Stimulated activated CD4-positive, alpha-beta T cell treated with anti-CD3 and anti-CD28 coated beads, Interleukin-4, amount 100 ng/mL, for 4 hours (primary cell): ENCODE results near the gene ZNF804B.
"Not testable (repeated sequence)": the region's sequence is repeated elsewhere in the genome, so short reads cannot be mapped to it uniquely, and the experiment has no call there.

Source experiments
- DNase-seq, 2 experiments: peaks; one replicate each; pipeline ENCODE4 v3.0.0-alpha.2; 2020

The ZNF804B gene

GRCh38 chr7:89104748-89105685, 345.5 kb downstream of the ZNF804B start:
- DNase-seq = no peak

GRCh38 chr7:89123871-89124270, 364.4 kb downstream of the ZNF804B start:
- no peak for DNase-seq

DNA sequence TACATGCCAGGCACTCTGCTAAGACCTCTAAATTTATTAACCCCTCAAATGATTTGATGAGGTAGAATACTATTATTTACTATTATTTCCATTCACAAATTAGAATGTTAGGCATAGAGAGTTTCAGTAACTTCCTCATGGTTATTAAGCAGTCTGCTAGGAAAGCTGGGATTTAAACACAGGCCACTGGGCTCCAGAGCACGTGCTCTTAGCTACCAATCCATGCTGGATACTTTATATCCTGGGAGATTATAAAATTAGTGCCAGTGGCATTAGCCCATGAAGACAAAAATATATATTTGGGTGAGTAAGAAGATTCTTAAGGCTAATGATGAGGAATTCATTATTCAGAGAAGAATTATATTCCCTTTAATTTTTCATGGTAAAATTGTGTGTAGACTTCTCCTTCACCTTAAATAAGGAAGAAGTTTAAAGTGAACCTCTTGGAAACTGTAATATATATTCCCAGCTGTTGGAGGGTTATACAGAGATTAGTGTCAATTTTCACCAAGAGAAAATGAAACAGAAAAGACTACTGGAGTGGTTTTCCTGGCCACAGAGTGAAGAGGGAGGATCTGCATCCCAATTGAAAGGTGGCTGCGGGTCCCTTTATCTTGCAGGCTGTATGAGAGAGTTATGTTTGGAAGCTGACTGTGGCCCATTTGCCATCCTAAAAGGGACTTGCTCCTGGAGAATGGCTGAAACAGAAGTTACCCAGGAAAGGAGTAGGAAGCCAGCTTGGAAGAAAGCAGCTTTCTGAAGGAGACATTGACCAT, 370.3 kb downstream of the ZNF804B start:
- DNase-seq = no peak

DNA sequence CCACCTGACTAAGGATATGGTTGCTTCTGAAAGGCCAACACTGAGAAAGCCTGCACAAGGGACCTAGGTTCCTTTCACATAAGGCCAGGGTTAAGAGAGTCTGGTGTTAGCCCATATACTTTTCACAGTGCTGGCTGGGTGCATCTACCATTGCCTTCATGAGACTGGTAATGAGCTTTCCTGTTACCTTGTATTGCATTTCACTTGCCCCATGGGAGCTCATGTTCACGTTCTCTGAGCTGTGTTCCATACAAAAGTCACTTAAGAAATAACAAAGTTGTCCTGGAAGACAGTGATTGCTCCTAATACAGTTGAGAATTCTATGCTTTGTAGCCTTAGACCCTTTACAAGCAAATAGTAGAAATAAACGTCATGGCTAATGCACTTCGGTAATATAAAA, 373.9 kb downstream of the ZNF804B start:
- DNase-seq = no peak

DNA sequence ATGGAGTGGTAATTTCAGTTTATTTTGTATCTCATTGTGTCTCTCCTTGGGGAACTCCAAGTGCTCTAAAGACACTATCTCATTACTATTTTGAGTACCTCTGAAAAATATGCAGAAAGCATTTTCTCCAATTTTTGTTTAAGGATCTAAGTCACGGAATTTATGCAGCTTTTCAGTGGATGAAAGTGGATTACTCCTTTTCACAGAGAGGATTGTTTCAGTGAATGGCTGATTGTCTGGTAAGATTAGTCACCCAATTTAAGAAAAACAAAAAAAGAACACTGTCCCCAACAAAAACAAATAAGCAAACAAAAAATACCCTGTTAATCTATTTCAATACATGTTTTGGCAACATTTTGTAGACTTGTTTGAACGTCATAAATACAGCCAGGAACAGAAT, 374.3 kb downstream of the ZNF804B start:
- DNase-seq = no peak

- DNase-seq = no peak
Measured at GRCh38 chr7:89145801-89146200, 386.3 kb downstream of the ZNF804B start.

- no peak for DNase-seq
Measured at GRCh38 chr7:89160107-89160506, 400.6 kb downstream of the ZNF804B start.

DNA sequence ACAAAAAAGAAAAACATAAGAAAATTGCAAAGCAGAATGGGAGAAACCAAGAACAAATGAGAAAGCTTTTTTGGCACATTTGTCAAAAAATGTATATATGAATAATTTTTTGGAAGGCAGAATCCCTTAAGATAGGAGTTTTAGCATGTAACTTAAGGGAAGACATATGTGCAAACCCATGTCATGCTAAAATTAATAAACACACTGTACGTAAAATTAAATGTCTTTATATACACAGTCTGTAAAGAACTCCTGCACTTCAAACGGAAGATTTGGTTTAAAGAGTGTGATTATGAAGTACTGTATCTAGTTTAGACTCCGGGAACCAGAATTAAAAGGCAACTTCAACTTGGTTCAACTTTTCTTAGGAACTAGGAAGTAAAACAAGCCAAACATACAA, 405.9 kb downstream of the ZNF804B start:
- DNase-seq = no peak

- DNase-seq = no peak
Measured at GRCh38 chr7:89170628-89171027, 411.1 kb downstream of the ZNF804B start.

DNA sequence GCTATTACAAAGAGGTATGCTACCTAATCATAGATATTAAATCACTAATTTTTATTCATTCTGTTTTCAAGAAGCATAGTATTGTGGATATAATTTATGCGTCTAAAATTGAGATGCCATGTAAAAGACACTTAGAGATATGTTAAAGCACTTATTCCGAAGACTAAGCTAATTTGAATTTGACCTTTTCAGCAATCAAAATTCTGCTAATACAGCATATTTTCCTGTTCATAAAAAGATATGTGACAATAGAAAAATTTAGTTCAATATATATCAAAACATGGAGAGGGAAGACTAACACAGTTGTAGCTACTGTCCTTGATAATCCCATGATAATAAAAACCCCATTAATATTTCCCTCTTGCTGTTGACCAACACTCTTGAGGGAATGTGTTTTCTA, 422.6 kb downstream of the ZNF804B start:
- DNase-seq = no peak

- DNase-seq = no peak
Measured at GRCh38 chr7:89183712-89184111, 424.2 kb downstream of the ZNF804B start.

DNA sequence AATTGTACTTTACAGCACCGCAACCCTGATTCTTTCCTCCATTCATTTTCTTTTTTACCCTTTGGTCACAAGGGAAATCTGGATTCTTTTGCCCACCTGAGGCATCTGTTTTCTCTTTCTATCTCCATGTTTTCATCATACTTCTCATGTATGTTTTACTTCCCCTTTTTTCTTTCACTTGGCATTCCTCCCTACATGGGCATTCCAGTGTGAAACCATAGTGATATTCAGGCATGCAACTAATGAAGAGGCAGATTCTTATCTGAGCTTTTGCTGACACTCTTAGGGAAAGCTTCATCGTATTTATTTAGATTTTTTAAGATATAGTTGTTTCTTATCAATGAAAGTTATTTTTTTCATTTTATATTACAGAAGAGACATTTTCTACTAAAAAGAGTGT, 441.3 kb downstream of the ZNF804B start:
- no peak for DNase-seq

DNA sequence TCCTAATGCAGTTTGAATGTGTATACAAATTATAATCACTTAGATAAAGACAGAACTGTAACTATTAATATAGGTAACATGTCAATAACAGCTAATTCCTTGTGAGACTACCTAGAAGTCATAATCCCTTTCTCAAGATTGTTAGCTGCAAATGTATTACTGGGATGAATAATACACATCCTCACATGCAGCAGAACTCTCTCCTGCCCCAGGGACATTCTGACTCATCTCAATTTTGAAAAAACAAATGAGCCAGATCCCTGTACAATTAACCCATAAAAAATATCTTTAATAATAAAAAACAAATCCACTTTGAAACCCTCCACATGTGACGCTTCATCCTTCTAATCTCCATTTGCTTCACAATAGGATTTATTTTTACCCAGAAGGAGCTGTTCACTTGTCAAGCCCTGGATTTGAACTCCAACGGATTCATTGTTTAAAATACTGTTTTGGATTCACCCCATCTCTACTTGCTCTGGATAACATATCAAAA, 464.4 kb downstream of the ZNF804B start:
- DNase-seq = no peak

DNA sequence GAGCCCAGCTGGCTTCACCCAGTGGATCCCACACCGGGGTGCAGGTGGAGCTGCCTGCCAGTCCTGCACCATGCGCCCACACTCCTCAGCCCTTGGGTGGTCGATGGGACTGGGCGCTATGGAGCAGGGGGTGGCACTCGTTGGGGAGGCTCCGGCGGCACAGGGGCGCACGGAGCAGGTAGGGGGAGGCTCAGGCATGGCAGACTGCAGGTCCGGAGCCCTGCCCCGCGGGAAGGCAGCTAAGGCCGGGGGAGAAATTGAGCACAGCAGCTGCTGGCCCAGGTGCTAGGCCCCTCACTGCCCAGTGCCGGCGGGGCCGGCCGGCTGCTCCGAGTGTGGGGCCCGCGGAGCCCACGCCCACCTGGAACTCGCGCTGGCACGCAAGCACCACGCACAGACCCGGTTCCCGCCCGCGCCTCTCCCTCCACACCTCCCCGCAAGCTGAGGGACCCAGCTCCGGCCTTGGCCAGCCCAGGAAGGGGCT, 469.2 kb downstream of the ZNF804B start:
- DNase-seq = not testable (repeated sequence)

DNA sequence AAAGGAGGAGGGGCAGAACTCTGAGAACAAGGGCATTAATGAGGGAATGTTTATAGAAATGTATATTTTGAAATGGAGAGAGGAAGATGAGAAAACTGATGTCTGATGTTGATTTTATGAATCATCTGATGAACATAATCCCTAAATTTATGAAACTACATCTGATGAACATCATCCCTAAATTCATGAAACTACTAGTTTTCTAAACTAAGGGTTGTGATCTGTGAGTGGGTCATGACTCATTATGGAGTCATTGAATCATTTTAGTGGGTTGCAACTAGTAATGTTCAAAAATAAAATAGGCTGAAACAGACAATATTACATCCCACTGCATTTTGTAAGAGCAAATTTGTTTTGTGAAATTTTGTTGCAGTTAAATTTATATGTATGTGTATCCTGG, 478.7 kb downstream of the ZNF804B start:
- no peak for DNase-seq

- no peak for DNase-seq
Measured at GRCh38 chr7:89246196-89246595, 486.7 kb downstream of the ZNF804B start.

GRCh38 chr7:89247207-89247606, 487.7 kb downstream of the ZNF804B start:
- no peak for DNase-seq

DNA sequence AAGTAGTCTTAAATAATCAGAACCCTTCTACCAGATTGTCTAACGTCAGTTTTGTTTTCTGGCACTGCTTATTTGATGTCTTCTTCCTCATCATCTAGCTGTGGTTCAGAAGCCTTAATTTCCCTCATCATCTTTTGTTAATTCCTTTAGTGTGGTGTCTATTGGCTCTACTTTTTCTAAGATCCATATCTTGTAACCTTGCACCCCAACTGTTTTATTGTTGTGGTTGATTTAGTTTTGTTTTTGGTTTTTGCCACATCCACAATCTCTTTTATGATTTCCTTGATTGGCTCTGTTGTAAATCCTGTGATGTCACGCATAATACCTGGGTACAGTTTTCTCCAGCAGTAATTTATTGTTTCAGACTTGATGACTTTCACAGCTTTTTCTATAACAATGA, 499.6 kb downstream of the ZNF804B start:
- no peak for DNase-seq

GRCh38 chr7:89264126-89264525, 504.6 kb downstream of the ZNF804B start:
- no peak for DNase-seq

GRCh38 chr7:89265631-89266030, 506.1 kb downstream of the ZNF804B start:
- no peak for DNase-seq

DNA sequence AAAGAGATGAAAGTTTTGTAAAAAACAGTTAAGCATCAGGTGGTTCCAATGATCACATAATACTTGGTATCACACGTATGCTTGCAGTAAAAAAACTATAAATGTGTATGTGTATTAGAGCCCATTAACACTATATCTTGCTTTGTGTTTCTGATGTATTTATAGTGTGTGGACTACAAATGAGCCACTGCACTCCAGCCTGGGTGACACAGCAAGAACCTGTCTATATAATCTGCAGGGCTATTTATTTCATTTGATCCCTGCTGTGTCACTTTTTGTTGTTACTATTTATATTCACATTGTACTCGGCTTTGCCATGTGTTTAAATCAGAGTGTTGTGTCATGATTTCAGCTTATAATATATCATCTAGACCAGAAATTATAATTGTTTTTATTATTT, 523.8 kb downstream of the ZNF804B start:
- no peak for DNase-seq

- no peak for DNase-seq
Measured at GRCh38 chr7:89308535-89308934, 549.0 kb downstream of the ZNF804B start.

DNA sequence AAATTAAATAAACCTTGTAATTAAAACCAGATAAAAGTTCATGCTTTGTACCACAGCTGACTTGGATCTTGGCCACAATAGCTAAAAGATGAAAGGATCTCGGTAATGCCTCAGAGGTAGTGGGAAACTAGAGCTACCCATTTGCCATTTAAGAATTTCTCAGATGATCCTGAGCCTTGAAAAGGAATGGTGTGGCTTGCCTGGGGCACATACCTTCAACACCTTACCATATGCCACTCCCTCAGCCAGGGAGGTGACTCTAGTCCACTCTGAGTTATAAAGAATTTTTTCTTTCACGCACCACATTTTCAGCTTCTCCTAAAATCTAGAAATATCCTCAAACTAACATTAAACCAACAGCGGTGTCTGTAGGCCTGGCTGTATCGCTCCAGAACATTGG, 552.4 kb downstream of the ZNF804B start:
- no peak for DNase-seq

DNA sequence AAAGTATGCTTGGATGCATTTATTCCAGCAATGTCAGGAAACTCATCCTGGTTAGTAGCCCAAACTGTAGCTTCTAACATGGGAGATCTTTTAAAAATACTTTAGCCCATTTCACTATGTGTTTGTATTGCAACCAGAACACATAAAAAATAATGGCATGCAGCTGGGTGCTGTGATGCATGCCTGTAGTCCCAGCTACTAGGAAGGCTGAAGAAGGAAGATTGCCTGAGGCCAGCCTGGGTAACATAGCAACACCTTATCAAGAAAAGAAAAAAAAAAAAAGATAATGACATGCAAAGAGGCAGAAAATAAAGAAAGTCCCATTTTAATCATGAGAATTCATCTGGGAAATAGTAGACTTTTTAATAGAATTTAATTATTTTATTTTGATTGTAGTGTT, 553.1 kb downstream of the ZNF804B start:
- DNase-seq = no peak
